ENCODE results near the gene IFIH1.

Gene IFIH1

DNA sequence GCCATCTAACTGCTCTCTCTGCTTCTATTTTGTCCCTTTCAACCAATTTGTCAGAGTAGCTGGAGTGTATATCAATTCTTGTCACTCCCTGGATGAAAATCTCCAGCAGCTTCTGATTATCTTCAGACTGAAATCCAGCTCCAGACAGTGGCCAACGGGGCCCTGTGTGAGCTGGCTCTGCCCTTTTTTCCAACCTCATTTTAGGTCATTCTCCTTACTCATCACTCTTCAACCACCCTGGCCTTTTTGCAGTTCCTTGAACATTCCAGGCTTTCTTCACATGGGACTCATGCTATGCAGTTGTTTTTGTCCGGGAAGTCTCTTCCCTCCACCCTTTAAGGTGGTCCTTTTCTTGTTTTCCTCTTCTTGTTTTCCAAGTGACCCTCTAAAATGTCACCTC lies 59.8 kb downstream of the IFIH1 start:
- Histone ChIP-seq H3K4ac (ENCODE audit: low read length) (no peak overlapping the region), H2BK5ac (ENCODE audit: low read length) (no peak overlapping the region), H3K27me3 (ENCODE audit: control insufficient read depth in 3 of 3, insufficient read depth in 3 of 3, low read depth in 1 of 3, low read length in 3 of 3) (no peaks in the 10 kb centered on the region), H3K23ac (ENCODE audit: low read depth, low read length, poor library complexity) (no peak overlapping the region), H4K8ac (ENCODE audit: low read depth, low read length) (no peak overlapping the region), H3K27ac (replicated peaks; ENCODE audit: low read length) (no peak overlapping the region), H4K91ac (ENCODE audit: low read depth, low read length, poor library complexity) (no peak overlapping the region), H2AFZ (ENCODE audit: low read length) (no peak overlapping the region), H3K18ac (ENCODE audit: low read length) (no peak overlapping the region), H3K79me1 (ENCODE audit: low read depth, low read length) (no peaks in the 10 kb centered on the region), H3K9me3 (replicated peaks in 1 of 2; ENCODE audit: control insufficient read depth in 2 of 2, insufficient read depth in 1 of 2, low read depth in 1 of 2, low read length in 2 of 2) (no peaks in the 10 kb centered on the region), H2BK120ac (ENCODE audit: low read depth, low read length) (no peak overlapping the region), H2BK15ac (ENCODE audit: low read length) (no peak overlapping the region), H3K14ac (ENCODE audit: low read length) (no peak overlapping the region), H2AK5ac (ENCODE audit: low read depth, low read length) (no peak overlapping the region), H3K4me3 (ENCODE audit: low read length in 2 of 2) (no peak overlapping the region), H3K4me1 (ENCODE audit: control insufficient read depth in 2 of 2, insufficient read depth in 1 of 2, low read depth in 1 of 2, low read length in 2 of 2) (peaks cover 0 to 1% of the 10 kb centered on the region in 2 donors), H2BK12ac (ENCODE audit: low read length) (no peak overlapping the region), H3K36me3 (replicated peaks in 1 of 2; ENCODE audit: control insufficient read depth in 2 of 2, insufficient read depth in 2 of 2, low read length in 2 of 2) (no peaks in the 10 kb centered on the region), H3K9ac (ENCODE audit: low read depth, low read length, poor library complexity) (no peak overlapping the region), H3K4me2 (ENCODE audit: insufficient read depth, low read length, poor library complexity, severe bottlenecking) (no peak overlapping the region)
- WGBS, 2 donors (ENCODE audit: extremely low coverage in 2 of 2, insufficient read length in 2 of 2, insufficient replicate concordance in 1 of 2), result no CpG with 5 or more reads among the region's 2 CpGs
- DNase-seq (ENCODE audit: low spot score), result no peak

DNA sequence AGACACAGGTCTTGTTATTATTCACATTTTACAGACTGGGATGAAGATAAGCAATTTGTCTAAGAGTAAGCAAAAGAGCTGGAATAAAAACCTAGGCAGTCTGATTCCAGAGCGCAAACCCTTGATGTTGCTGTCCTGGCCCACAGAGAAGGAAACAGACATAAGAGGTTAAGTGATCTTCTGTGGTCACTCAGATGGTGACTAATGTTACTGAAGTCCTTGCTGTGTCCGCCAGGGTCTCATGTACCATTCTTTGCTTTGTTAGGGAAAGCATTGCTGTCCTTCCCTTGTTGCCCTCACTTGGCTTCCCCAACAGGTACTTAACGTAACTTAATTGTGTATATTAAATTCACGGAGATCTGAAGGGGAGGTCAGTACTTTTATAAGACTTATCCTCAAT lies 60.3 kb downstream of the IFIH1 start:
- no peak overlapping the region for H4K91ac ChIP-seq (ENCODE audit: low read depth, low read length, poor library complexity)
- H3K23ac ChIP-seq (ENCODE audit: low read depth, low read length, poor library complexity), result no peak overlapping the region
- no peaks in the 10 kb centered on the region for H3K79me1 ChIP-seq (ENCODE audit: low read depth, low read length)
- no peaks in the 10 kb centered on the region for H3K27me3 ChIP-seq (ENCODE audit: control insufficient read depth in 3 of 3, insufficient read depth in 3 of 3, low read depth in 1 of 3, low read length in 3 of 3)
- H3K4me2 ChIP-seq (ENCODE audit: insufficient read depth, low read length, poor library complexity, severe bottlenecking), result no peak overlapping the region
- H3K18ac ChIP-seq (ENCODE audit: low read length), result no peak overlapping the region
- no peak overlapping the region for H2BK12ac ChIP-seq (ENCODE audit: low read length)
- H3K4me3 ChIP-seq (ENCODE audit: low read length in 2 of 2), result no peak overlapping the region
- H2AFZ ChIP-seq (ENCODE audit: low read length), result no peak overlapping the region
- no peak overlapping the region for H3K9ac ChIP-seq (ENCODE audit: low read depth, low read length, poor library complexity)
- no CpG with 5 or more reads among the region's 4 CpGs for WGBS, 2 donors (ENCODE audit: extremely low coverage in 2 of 2, insufficient read length in 2 of 2, insufficient replicate concordance in 1 of 2)
- no peak overlapping the region for H3K4ac ChIP-seq (ENCODE audit: low read length)
- H2BK120ac ChIP-seq (ENCODE audit: low read depth, low read length), result no peak overlapping the region
- H3K9me3 ChIP-seq (replicated peaks in 1 of 2; ENCODE audit: control insufficient read depth in 2 of 2, insufficient read depth in 1 of 2, low read depth in 1 of 2, low read length in 2 of 2), result no peaks in the 10 kb centered on the region
- H2BK5ac ChIP-seq (ENCODE audit: low read length), result no peak overlapping the region
- peaks cover 0 to 1% of the 10 kb centered on the region in 2 donors for H3K4me1 ChIP-seq (ENCODE audit: control insufficient read depth in 2 of 2, insufficient read depth in 1 of 2, low read depth in 1 of 2, low read length in 2 of 2)
- no peak overlapping the region for H4K8ac ChIP-seq (ENCODE audit: low read depth, low read length)
- DNase-seq (ENCODE audit: low spot score), result no peak
- H3K27ac ChIP-seq (replicated peaks; ENCODE audit: low read length), result no peak overlapping the region
- no peak overlapping the region for H2AK5ac ChIP-seq (ENCODE audit: low read depth, low read length)
- H3K36me3 ChIP-seq (replicated peaks in 1 of 2; ENCODE audit: control insufficient read depth in 2 of 2, insufficient read depth in 2 of 2, low read length in 2 of 2), result no peaks in the 10 kb centered on the region
- no peak overlapping the region for H3K14ac ChIP-seq (ENCODE audit: low read length)
- no peak overlapping the region for H2BK15ac ChIP-seq (ENCODE audit: low read length)

DNA sequence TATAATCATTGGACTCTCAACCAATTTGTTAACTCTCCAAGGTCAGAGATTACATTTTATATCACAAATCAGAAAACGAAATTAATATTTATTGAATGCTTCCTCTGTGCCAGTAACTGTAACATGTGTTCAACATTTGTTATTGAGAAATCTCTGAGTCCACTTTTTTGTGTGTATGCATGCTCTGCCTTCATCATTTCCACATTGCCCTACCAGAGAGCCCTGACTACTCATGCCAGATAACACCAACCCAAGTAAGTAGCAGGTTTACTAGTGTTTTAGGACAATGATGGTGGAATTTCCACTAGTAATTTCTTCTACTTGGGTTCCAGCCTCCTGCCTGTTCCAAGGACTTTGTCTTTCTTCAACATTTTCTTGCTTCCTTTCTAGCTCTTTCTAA lies 61.1 kb downstream of the IFIH1 start:
- Histone ChIP-seq H3K4ac (ENCODE audit: low read length) (no peak overlapping the region), H3K14ac (ENCODE audit: low read length) (no peak overlapping the region), H3K4me2 (ENCODE audit: insufficient read depth, low read length, poor library complexity, severe bottlenecking) (no peak overlapping the region), H2BK15ac (ENCODE audit: low read length) (no peak overlapping the region), H4K8ac (ENCODE audit: low read depth, low read length) (no peak overlapping the region), H3K79me1 (ENCODE audit: low read depth, low read length) (no peaks in the 10 kb centered on the region), H4K91ac (ENCODE audit: low read depth, low read length, poor library complexity) (no peak overlapping the region), H2BK5ac (ENCODE audit: low read length) (no peak overlapping the region), H3K27ac (replicated peaks; ENCODE audit: low read length) (no peak overlapping the region), H3K27me3 (ENCODE audit: control insufficient read depth in 3 of 3, insufficient read depth in 3 of 3, low read depth in 1 of 3, low read length in 3 of 3) (no peaks in the 10 kb centered on the region), H3K36me3 (replicated peaks in 1 of 2; ENCODE audit: control insufficient read depth in 2 of 2, insufficient read depth in 2 of 2, low read length in 2 of 2) (no peaks in the 10 kb centered on the region), H2AK5ac (ENCODE audit: low read depth, low read length) (no peak overlapping the region), H3K18ac (ENCODE audit: low read length) (no peak overlapping the region), H2BK12ac (ENCODE audit: low read length) (no peak overlapping the region), H2BK120ac (ENCODE audit: low read depth, low read length) (no peak overlapping the region), H3K4me1 (ENCODE audit: control insufficient read depth in 2 of 2, insufficient read depth in 1 of 2, low read depth in 1 of 2, low read length in 2 of 2) (peaks cover 0 to 1% of the 10 kb centered on the region in 2 donors), H3K9ac (ENCODE audit: low read depth, low read length, poor library complexity) (no peak overlapping the region), H2AFZ (ENCODE audit: low read length) (no peak overlapping the region), H3K23ac (ENCODE audit: low read depth, low read length, poor library complexity) (no peak overlapping the region), H3K9me3 (replicated peaks in 1 of 2; ENCODE audit: control insufficient read depth in 2 of 2, insufficient read depth in 1 of 2, low read depth in 1 of 2, low read length in 2 of 2) (no peaks in the 10 kb centered on the region), H3K4me3 (ENCODE audit: low read length in 2 of 2) (no peak overlapping the region)
- WGBS, 2 donors (ENCODE audit: extremely low coverage in 2 of 2, insufficient read length in 2 of 2, insufficient replicate concordance in 1 of 2), result no CpG with 5 or more reads among the region's 1 CpG
- no peak for DNase-seq (ENCODE audit: low spot score)

DNA sequence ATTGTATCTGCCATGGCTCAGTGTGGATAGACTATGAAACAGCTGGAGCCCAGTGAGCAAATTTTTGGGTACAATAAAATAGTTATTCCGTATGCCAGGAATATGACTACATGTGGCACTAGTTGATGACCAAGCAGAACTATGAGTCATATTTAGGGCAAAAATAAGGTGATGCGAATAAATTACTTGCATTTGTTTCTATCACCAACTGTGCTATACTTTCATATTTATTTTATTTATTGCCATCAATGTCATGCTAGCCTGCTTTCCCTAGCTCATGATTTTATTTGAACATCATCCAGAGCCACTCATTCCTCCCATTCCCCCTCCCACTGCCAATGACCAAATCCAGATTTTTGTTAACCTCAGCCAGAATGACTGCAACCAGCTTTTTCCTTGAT lies 61.9 kb downstream of the IFIH1 start:
- Histone ChIP-seq H3K27ac (replicated peaks; ENCODE audit: low read length) (no peak overlapping the region), H4K8ac (ENCODE audit: low read depth, low read length) (no peak overlapping the region), H3K27me3 (ENCODE audit: control insufficient read depth in 3 of 3, insufficient read depth in 3 of 3, low read depth in 1 of 3, low read length in 3 of 3) (no peaks in the 10 kb centered on the region), H4K91ac (ENCODE audit: low read depth, low read length, poor library complexity) (no peak overlapping the region), H3K36me3 (replicated peaks in 1 of 2; ENCODE audit: control insufficient read depth in 2 of 2, insufficient read depth in 2 of 2, low read length in 2 of 2) (no peaks in the 10 kb centered on the region), H3K9ac (ENCODE audit: low read depth, low read length, poor library complexity) (no peak overlapping the region), H2AFZ (ENCODE audit: low read length) (no peak overlapping the region), H2BK15ac (ENCODE audit: low read length) (no peak overlapping the region), H3K18ac (ENCODE audit: low read length) (no peak overlapping the region), H2AK5ac (ENCODE audit: low read depth, low read length) (no peak overlapping the region), H2BK120ac (ENCODE audit: low read depth, low read length) (no peak overlapping the region), H2BK12ac (ENCODE audit: low read length) (no peak overlapping the region), H3K4me3 (ENCODE audit: low read length in 2 of 2) (no peak overlapping the region), H2BK5ac (ENCODE audit: low read length) (no peak overlapping the region), H3K4ac (ENCODE audit: low read length) (no peak overlapping the region), H3K23ac (ENCODE audit: low read depth, low read length, poor library complexity) (no peak overlapping the region), H3K4me2 (ENCODE audit: insufficient read depth, low read length, poor library complexity, severe bottlenecking) (no peak overlapping the region), H3K9me3 (replicated peaks in 1 of 2; ENCODE audit: control insufficient read depth in 2 of 2, insufficient read depth in 1 of 2, low read depth in 1 of 2, low read length in 2 of 2) (no peaks in the 10 kb centered on the region), H3K79me1 (ENCODE audit: low read depth, low read length) (no peaks in the 10 kb centered on the region), H3K14ac (ENCODE audit: low read length) (no peak overlapping the region), H3K4me1 (ENCODE audit: control insufficient read depth in 2 of 2, insufficient read depth in 1 of 2, low read depth in 1 of 2, low read length in 2 of 2) (peaks cover 0 to 1% of the 10 kb centered on the region in 2 donors)
- DNase-seq (ENCODE audit: low spot score), result no peak
- no CpG with 5 or more reads among the region's 2 CpGs for WGBS, 2 donors (ENCODE audit: extremely low coverage in 2 of 2, insufficient read length in 2 of 2, insufficient replicate concordance in 1 of 2)

Data from neuronal stem cell (in vitro differentiated cells).